Lower leg skin (tissue), 4 donors: ENCODE data around the gene CETN1. TPM values are rescaled to one million over a fixed set of nuclear protein-coding genes. Genes with fewer than 3 reads are reported as not detected.

Experiments used
- DNase-seq, 2 donors: peaks; one replicate each; pipeline ENCODE4 v3.0.0-alpha.2; 2019; ENCODE audit warnings: low spot score in 2 of 2
- H3K4me3 ChIP-seq: fragments of 200-600 bp; sonication (generic); 2 replicates; pipeline ENCODE4 v1.5.1; 2017; ENCODE audit warnings: mild to moderate bottlenecking, low read depth; ENCODE audit not compliant: poor library complexity, severe bottlenecking
- CTCF ChIP-seq, 3 donors: fragments of 450-650 bp; IDR thresholded peaks; one replicate each; pipeline ENCODE4 v1.5.1; 2016; ENCODE audit warnings: antibody characterized with exemption in 3 of 3, mild to moderate bottlenecking in 3 of 3, moderate library complexity in 2 of 3
- POLR2A ChIP-seq, 2 donors: fragments of 450-650 bp; IDR thresholded peaks; one replicate each; pipeline ENCODE4 v1.6.1; 2016 to 2017; ENCODE audit warnings: antibody characterized with exemption in 2 of 2, mild to moderate bottlenecking in 1 of 2, moderate library complexity in 1 of 2
- WGBS, 2 donors: methylation state at CpG; one replicate each; pipeline ENCODE4 v1.1.5; 2018; 5-methylcytosine and 5-hydroxymethylcytosine counted together
- intact Hi-C: fragments of 100-400 bp; cut with DNase I; formaldehyde crosslinking; loops from one replicate; pipeline ENCODE4 v1.15.0; 2023; ENCODE audit warnings: low total_unique reads
- total RNA-seq, 4 donors: library from RNA; depleted of rRNA; stranded (reverse); fragments of >200 nt; gene quantifications; one replicate each; pipeline ENCODE4 v1.1.0, GENCODE V29; 2016

Gene CETN1
- total RNA-seq, 4 donors from 2014 or later = not detected

GRCh38 chr18:568731-569130 is 11.4 kb upstream of the CETN1 start:
- TF ChIP-seq POLR2A (IDR thresholded peaks at IDR 0.05) (no peak), CTCF (IDR thresholded peaks at IDR 0.05) (no peak)
- no peak for DNase-seq
- no peak overlapping the region for H3K4me3 ChIP-seq
- intact Hi-C loops = no loop called here
- WGBS, 2 donors = 33 to 44% methylated on average over 3 of the region's 3 CpGs

DNA sequence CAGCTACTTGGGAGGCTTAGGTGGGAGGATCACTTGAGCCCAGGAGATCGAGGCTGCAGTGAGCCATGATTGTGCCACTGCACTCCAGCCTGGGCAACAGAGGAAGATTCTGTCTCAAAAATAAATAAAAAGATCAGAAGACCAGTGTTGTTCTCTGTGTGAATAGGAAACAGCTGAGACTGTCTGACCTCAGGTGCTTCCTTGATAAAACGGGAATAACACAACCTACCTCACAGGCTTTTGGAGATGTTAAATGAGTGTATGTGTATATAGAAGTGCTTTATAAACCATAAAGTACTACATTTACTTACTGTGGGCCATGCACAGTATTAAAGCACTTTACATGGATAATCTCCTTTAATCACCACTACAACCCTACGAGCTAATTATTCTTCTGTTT is 9.9 kb upstream of the CETN1 start:
- WGBS, 2 donors = 75 to 84% methylated on average over 3 of the region's 3 CpGs
- intact Hi-C loops = no loop called here
- no peak for DNase-seq
- TF ChIP-seq CTCF (IDR thresholded peaks at IDR 0.05) (no peak), POLR2A (IDR thresholded peaks at IDR 0.05) (no peak)
- H3K4me3 ChIP-seq = no peak overlapping the region

DNA sequence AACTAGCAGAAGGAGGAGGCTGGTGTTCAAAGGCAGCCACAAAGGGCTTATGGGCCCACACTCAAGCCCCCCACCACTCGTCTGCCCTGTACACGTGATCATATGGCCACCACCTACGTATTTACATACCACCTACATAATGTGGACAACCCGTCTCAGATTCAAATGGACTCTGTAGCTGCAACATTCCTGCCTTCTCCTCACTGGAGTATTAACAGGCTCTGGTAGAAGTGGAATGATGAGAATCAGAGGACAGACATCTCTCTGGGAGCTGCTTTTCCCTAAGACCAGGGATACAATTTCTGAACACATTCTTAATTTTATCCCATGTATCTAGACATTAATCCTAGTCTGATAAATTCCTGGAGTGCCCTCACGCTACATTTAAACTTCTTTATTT is 9.5 kb upstream of the CETN1 start:
- intact Hi-C loops = no loop called here
- 63 to 68% methylated on average over 5 of the region's 5 CpGs for WGBS, 2 donors
- DNase-seq = no peak
- no peak for TF ChIP-seq CTCF (IDR thresholded peaks at IDR 0.05)
- no peak for TF ChIP-seq POLR2A (IDR thresholded peaks at IDR 0.05)
- no peak overlapping the region for H3K4me3 ChIP-seq

- no peak overlapping the region for H3K4me3 ChIP-seq
- DNase-seq = no peak
- intact Hi-C loops = no loop called here
- 83 to 88% methylated on average over 9 of the region's 9 CpGs for WGBS, 2 donors
- TF ChIP-seq CTCF (IDR thresholded peaks at IDR 0.05) (no peak), POLR2A (IDR thresholded peaks at IDR 0.05) (no peak)
These were observed 7.9 kb upstream of the CETN1 start for GRCh38 chr18:572091-572830.

GRCh38 chr18:572831-573289 is 7.3 kb upstream of the CETN1 start:
- no peak for DNase-seq
- intact Hi-C loops = no loop called here
- TF ChIP-seq CTCF (IDR thresholded peaks at IDR 0.05) (no peak), POLR2A (IDR thresholded peaks at IDR 0.05) (no peak)
- no peak overlapping the region for H3K4me3 ChIP-seq

GRCh38 chr18:573385-573784 is 6.8 kb upstream of the CETN1 start:
- intact Hi-C loops = no loop called here

More at GRCh38 chr18:573385-573784, 6.8 kb upstream of the CETN1 start:
- DNase-seq = no peak
- WGBS, 2 donors = 77 to 79% methylated on average over 1 of the region's 1 CpG
- TF ChIP-seq CTCF (IDR thresholded peaks at IDR 0.05) (no peak), POLR2A (IDR thresholded peaks at IDR 0.05) (no peak)
- H3K4me3 ChIP-seq = no peak overlapping the region
